Left ventricle myocardium inferior (tissue), 1 donor: Measurements from ENCODE around the gene PRICKLE2. TPM values are rescaled to one million over a fixed set of nuclear protein-coding genes. Genes with fewer than 3 reads are reported as not detected.

Source experiments
- DNase-seq: peaks from one replicate; pipeline ENCODE4 v3.0.0-alpha.2; 2020
- H3K27ac ChIP-seq: fragments of 200-600 bp; replicated peaks from 2 replicates; pipeline ENCODE4 v1.8.0; 2021
- H3K27me3 ChIP-seq: fragments of 200-600 bp; 2 replicates; pipeline ENCODE4 v1.8.0; 2021; ENCODE audit warnings: low read depth
- H3K36me3 ChIP-seq: fragments of 200-600 bp; 2 replicates; pipeline ENCODE4 v1.8.0; 2021
- H3K4me1 ChIP-seq: fragments of 200-600 bp; 2 replicates; pipeline ENCODE4 v1.8.0; 2021
- H3K4me3 ChIP-seq: fragments of 200-600 bp; 2 replicates; pipeline ENCODE4 v1.8.0; 2021; ENCODE audit warnings: mild to moderate bottlenecking, moderate library complexity
- H3K9me3 ChIP-seq: fragments of 200-600 bp; replicated peaks from 2 replicates; pipeline ENCODE4 v1.8.0; 2021
- CTCF ChIP-seq: fragments of 200-600 bp; IDR thresholded peaks from 2 replicates; pipeline ENCODE4 v1.8.0; 2021; ENCODE audit warnings: antibody characterized with exemption, mild to moderate bottlenecking, borderline replicate concordance
- intact Hi-C: fragments of 100-400 bp; cut with micrococcal nuclease; formaldehyde crosslinking; loops from one replicate; pipeline ENCODE4 v1.11.0; 2022
- total RNA-seq: library from RNA; stranded (reverse); fragmentation: NEBNext Ultra II Directional; extraction: Animal tissue kit (Norgen Biotek cat#: 25700); gene quantifications from one replicate; pipeline ENCODE4 v1.2.1, GENCODE V29; 2021
- donor health status: DM: no; HTN: yes; CAD: no; lungs with severe emphysema.

PRICKLE2 gene
- total RNA-seq, 1 donor from 2014 or later = 8.7 TPM

GRCh38 chr3:64186667-64187064 lies 38.6 kb downstream of the PRICKLE2 start:
- H3K4me1 ChIP-seq = peaks cover 73% of the 10 kb centered on the region
- H3K4me3 ChIP-seq = no peak overlapping the region
- no peaks in the 10 kb centered on the region for H3K36me3 ChIP-seq
- no peaks in the 10 kb centered on the region for H3K9me3 ChIP-seq
- H3K27ac ChIP-seq = peak overlapping the region; percentile 78
- no peak for DNase-seq
- intact Hi-C loops = no loop called here
- no peaks in the 10 kb centered on the region for H3K27me3 ChIP-seq
- no peak for TF ChIP-seq CTCF

- DNase-seq = no peak
- peak overlapping the region; percentile 16 for H3K27ac ChIP-seq
- H3K36me3 ChIP-seq = no peaks in the 10 kb centered on the region
- H3K9me3 ChIP-seq = no peaks in the 10 kb centered on the region
- H3K4me1 ChIP-seq = peaks cover 65% of the 10 kb centered on the region
- no peak overlapping the region for H3K4me3 ChIP-seq
- H3K27me3 ChIP-seq = no peaks in the 10 kb centered on the region
- intact Hi-C loops = no loop called here
- no peak for TF ChIP-seq CTCF
Observed at GRCh38 chr3:64185436-64185835, 39.8 kb downstream of the PRICKLE2 start.

GRCh38 chr3:64184621-64185020 lies 40.6 kb downstream of the PRICKLE2 start:
- Histone ChIP-seq H3K36me3 (no peaks in the 10 kb centered on the region), H3K27me3 (no peaks in the 10 kb centered on the region), H3K4me3 (no peak overlapping the region), H3K4me1 (peaks cover 57% of the 10 kb centered on the region), H3K9me3 (no peaks in the 10 kb centered on the region), H3K27ac (peak overlapping the region; percentile 16)
- TF ChIP-seq CTCF = no peak
- DNase-seq = no peak
- intact Hi-C loops = no loop called here

- H3K27ac ChIP-seq = no peak overlapping the region
- no peaks in the 10 kb centered on the region for H3K36me3 ChIP-seq
- peaks cover 10% of the 10 kb centered on the region for H3K4me1 ChIP-seq
- TF ChIP-seq CTCF = no peak
- DNase-seq = no peak
- H3K27me3 ChIP-seq = no peaks in the 10 kb centered on the region
- no peaks in the 10 kb centered on the region for H3K9me3 ChIP-seq
- H3K4me3 ChIP-seq = no peak overlapping the region
- intact Hi-C loops = no loop called here
Observed at GRCh38 chr3:64179860-64180259, 45.4 kb downstream of the PRICKLE2 start.

GRCh38 chr3:64179249-64179648 lies 46.0 kb downstream of the PRICKLE2 start:
- Histone ChIP-seq H3K27me3 (no peaks in the 10 kb centered on the region), H3K9me3 (no peaks in the 10 kb centered on the region), H3K27ac (no peak overlapping the region), H3K4me1 (peaks cover 5% of the 10 kb centered on the region), H3K4me3 (no peak overlapping the region), H3K36me3 (no peaks in the 10 kb centered on the region)
- no peak for DNase-seq
- TF ChIP-seq CTCF = peak; percentile 31
- intact Hi-C loops = no loop called here

GRCh38 chr3:64178419-64178818 lies 46.8 kb downstream of the PRICKLE2 start:
- Histone ChIP-seq H3K36me3 (no peaks in the 10 kb centered on the region), H3K4me3 (no peak overlapping the region), H3K27me3 (no peaks in the 10 kb centered on the region), H3K27ac (no peak overlapping the region), H3K4me1 (peaks cover 9% of the 10 kb centered on the region), H3K9me3 (no peaks in the 10 kb centered on the region)
- DNase-seq = no peak
- intact Hi-C loops = no loop called here
- no peak for TF ChIP-seq CTCF
